Stimulated activated CD8-positive, alpha-beta memory T cell treated with anti-CD3 and anti-CD28 coated beads, Interleukin-12 subunit alpha, Interleukin-12 subunit beta, amount 100 ng/mL, for 4 hours (primary cell): Measurements from ENCODE around the gene NBAS.

Experiments used
- DNase-seq: peaks from one replicate; pipeline ENCODE4 v3.0.0-alpha.2; 2020; ENCODE audit warnings: low read depth

The NBAS gene

GRCh38 chr2:15126373-15126772 is 434.8 kb downstream of the NBAS start:
- no peak for DNase-seq

- no peak for DNase-seq
Measured at GRCh38 chr2:15122915-15123314, 438.2 kb downstream of the NBAS start.

DNA sequence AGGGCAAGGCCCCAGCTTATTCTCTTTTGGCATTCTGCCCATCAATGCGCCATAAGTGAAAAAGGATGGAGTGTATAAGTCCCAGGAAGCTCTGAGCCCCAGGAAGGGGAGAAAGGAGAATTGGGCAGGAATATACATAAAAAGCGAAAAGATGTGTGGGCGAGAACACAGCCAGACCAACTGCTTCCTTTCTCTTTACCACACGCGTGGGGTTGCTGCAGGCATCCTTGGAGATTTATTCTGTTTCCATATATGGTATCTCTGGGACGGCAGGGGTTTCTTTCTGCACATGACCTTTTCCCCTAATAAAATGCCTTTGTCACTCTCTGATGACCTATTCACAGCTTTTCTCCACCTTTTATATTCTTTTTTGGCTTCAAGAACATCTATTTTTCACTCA is 440.5 kb downstream of the NBAS start:
- DNase-seq = no peak

GRCh38 chr2:15119722-15120175 is 441.4 kb downstream of the NBAS start:
- DNase-seq = no peak

- no peak for DNase-seq
Measured at GRCh38 chr2:15117409-15118050, 443.6 kb downstream of the NBAS start.
